C4-2B (cell line): Measurements from ENCODE around the gene TEX29.

Experiments
- CTCF ChIP-seq: fragments of 450-650 bp; conservative IDR thresholded peaks from 2 replicates; pipeline ENCODE4 v1.5.1; 2017; ENCODE audit warnings: mild to moderate bottlenecking
- ZFX ChIP-seq: fragments of 450-650 bp; IDR thresholded peaks from 2 replicates; pipeline ENCODE4 v1.6.1; 2017

- no peak for TF ChIP-seq CTCF
- TF ChIP-seq ZFX: no peak
Observed at GRCh38 chr13:111359237-111359915, 38.9 kb downstream of the TEX29 start.
